Omental fat pad (tissue), 4 donors: ENCODE measurements around the gene PRDX6. TPM values are rescaled to one million over a fixed set of nuclear protein-coding genes. Genes with fewer than 3 reads are reported as not detected.
A peak's percentile ranks its signal among the peaks of the same experiment; 100 is the strongest.

Experiments used
- ATAC-seq: fragments of 150-250 bp; one replicate; pipeline ENCODE4 v1.9.1; 2016; ENCODE audit warnings: mild to moderate bottlenecking, moderate library complexity; ENCODE audit not compliant: low FRiP score
- DNase-seq: peaks from one replicate; pipeline ENCODE4 v3.0.0-alpha.2; 2019; ENCODE audit warnings: low spot score
- total RNA-seq, 4 donors: library from RNA; depleted of rRNA; stranded (reverse); fragments of >200 nt; gene quantifications; one replicate each; pipeline ENCODE4 v1.1.0, GENCODE V29; 2016
- TF ChIP-seq, protein P1 (sequence below), 3 donors: fragments of 450-650 bp; IDR thresholded peaks; one replicate each; pipeline ENCODE4 v1.5.1; 2016 to 2017; ENCODE audit warnings: antibody characterized with exemption in 3 of 3, mild to moderate bottlenecking in 3 of 3, moderate library complexity in 2 of 3

The PRDX6 gene
- total RNA-seq, 4 donors from 2014 or later: 455 to 981 (median 633) TPM

DNA sequence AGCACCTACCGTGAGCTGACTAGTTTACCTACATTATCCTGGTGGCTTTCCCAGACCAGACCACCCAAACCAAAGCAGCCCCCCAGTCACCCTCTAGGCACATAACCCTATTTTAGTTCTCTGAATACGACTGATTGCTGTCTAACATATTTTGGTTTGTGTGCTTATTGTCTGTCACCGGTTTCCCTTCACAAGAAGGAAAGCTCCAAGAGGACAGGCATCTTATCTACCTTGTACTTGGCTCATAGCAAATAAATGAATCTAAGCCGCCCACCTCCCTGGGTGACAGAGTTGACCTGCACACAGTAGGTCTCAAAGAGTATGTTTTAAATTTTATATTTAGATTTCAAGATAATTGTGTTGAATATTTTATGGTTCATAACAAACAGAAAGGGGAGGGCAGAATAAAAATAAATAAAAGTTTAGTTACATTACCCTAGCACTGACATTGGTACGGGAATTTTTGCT is 904 bp upstream of the PRDX6 start:
- TF ChIP-seq, protein P1, sequence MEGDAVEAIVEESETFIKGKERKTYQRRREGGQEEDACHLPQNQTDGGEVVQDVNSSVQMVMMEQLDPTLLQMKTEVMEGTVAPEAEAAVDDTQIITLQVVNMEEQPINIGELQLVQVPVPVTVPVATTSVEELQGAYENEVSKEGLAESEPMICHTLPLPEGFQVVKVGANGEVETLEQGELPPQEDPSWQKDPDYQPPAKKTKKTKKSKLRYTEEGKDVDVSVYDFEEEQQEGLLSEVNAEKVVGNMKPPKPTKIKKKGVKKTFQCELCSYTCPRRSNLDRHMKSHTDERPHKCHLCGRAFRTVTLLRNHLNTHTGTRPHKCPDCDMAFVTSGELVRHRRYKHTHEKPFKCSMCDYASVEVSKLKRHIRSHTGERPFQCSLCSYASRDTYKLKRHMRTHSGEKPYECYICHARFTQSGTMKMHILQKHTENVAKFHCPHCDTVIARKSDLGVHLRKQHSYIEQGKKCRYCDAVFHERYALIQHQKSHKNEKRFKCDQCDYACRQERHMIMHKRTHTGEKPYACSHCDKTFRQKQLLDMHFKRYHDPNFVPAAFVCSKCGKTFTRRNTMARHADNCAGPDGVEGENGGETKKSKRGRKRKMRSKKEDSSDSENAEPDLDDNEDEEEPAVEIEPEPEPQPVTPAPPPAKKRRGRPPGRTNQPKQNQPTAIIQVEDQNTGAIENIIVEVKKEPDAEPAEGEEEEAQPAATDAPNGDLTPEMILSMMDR (IDR thresholded peaks at IDR 0.05): no peak
- ATAC-seq: no peak
- no peak for DNase-seq

DNA sequence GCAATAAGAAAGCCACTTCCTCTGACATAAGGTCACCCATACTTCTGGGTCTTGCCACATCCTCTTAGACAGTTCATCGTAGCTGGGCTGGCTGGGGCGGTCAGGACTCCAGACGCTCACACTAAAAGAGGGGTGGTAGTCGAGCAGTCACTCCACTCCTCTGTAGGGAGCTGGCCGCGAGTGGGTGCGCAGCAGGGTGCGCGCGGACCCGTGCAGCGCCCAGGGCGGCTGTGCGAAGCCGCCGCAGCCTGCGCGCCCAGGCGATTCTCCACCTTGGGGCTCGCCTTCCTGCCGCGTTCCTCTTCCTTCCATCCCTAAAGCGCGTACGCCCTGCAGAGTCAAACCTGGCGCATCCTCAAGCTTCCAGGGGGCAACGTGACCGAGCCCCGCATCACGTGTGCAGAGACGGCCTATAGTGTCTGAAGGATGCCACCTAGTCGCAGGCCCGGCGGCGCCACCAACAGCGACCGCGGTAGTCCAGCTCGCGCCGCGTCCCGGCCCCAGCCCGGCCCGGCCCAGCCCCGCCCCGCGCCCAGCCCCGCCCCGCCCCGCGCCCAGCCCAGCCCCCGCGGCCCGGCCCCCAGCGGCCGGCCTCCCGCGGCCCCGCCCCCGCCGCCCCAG is 360 bp upstream of the PRDX6 start:
- ATAC-seq (peak; percentile 78), DNase-seq (no peak)
- TF ChIP-seq, protein P1 (IDR thresholded peaks at IDR 0.05): no peak

DNA sequence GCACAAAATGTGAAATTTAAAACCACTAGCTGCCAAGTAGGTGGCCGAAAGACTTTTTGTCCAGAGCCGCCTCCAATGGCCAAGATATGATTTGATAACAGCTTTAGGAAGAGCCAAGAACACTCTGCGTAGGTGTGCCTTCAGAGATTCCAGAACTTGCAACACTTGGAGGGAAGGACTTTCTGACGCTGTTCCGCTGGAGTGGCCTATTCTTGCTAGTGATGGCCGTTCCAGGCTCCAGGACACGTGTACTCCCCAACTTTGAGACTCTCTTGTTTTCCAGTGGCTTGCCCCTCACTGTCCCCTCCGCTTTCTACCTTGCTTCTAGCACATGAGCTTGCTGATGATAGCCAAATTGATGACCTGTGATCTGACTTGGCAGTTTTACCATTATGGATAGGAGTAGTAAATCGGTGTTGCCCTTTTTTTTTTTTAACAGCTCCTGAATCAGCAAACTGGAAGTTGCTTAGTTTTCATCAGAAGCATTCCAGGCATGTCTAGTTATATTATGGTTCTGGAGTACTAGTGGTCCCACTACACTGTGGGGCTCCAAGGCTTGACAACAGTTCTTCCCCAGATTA is 1.0 kb downstream of the PRDX6 start:
- TF ChIP-seq, protein P1 (IDR thresholded peaks at IDR 0.05): no peak
- peak; percentile 28 for DNase-seq
- peak; percentile 67 for ATAC-seq

DNA sequence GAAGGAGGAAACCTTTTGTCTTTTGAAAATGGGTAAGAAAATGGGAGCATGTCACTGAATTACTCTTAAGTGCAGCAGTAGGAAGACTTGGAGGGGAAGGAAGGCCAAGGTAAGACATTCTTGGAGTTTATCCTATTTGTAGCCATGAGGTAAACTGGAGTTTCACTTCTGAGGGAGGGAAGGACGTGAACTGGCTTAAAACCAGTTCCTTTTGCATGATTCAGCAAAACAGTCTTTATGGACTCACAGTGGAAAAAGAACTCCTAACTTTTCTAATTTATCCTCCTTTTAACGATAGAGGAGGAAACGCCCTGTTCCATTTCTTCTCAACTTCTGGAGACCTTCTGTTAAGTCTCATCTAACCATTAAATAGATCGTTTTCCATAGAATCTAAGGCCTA is 2.5 kb downstream of the PRDX6 start:
- TF ChIP-seq, protein P1 (IDR thresholded peaks at IDR 0.05): no peak
- ATAC-seq: no peak

DNA sequence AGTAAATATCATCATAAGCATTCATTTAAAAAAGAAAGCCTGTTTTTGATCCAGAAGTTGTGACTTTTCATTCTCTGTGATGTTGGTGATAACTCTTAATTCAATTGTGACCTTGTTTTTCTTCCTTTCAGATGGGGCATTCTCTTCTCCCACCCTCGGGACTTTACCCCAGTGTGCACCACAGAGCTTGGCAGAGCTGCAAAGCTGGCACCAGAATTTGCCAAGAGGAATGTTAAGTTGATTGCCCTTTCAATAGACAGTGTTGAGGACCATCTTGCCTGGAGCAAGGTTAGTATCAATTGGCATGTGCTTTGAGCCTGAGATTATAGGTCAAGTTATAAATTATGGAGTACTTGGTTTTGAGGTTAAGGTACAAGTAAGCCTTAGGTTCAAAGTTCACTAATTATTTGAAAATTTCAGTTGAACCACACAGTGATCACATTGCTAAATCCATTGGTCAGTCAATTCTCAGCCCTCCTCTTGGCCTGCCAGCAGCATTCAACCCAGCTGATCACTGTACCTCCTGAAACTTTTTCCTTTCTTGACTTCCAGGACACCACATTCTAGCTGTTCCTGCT is 4.1 kb downstream of the PRDX6 start:
- DNase-seq (no peak), ATAC-seq (no peak)
- TF ChIP-seq, protein P1 (IDR thresholded peaks at IDR 0.05): no peak

More for the DNA sequence above, 2.5 kb downstream of the PRDX6 start:
- DNase-seq: no peak

DNA sequence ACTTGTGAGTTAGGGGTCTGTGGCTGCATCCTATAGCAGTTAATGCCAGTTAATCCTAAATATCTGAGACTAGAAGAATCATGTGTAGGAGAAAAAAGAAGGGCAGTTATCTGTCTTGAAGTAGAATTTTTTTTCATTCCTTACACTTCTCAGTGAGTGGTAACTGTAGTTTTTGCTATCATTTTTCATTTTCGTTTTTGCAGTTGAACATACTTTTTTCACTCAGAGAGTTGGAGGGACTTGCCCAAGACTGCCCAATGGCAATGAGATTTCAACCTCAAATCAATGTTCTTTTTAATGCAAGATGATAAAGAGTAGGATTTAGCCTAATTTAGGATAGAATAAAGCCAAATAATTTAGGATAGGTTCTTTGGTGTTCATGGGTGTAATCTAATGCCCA is 5.5 kb downstream of the PRDX6 start:
- TF ChIP-seq, protein P1 (IDR thresholded peaks at IDR 0.05): no peak
- ATAC-seq (no peak), DNase-seq (no peak)

DNA sequence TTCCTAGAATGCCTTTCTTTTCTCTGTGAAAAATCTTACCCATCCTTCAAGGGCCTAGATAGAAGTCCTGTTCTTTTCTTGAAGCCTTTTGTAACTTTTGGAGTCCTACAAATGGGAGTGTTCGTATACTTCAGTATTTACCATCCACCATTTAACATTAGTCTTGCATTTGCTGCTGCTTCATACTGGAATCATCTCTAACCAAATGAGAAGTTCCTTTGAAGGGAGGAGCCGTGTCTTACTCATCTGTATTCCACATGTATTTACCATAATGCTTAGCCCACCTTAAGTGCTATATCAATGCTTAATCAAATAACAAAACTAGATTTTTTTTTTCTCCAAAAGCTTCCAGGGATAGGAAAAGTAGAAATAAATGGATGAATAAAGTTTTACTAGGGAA is 7.1 kb downstream of the PRDX6 start:
- no peak for ATAC-seq
- TF ChIP-seq, protein P1 (IDR thresholded peaks at IDR 0.05): no peak

More for the DNA sequence above, 7.1 kb downstream of the PRDX6 start:
- no peak for DNase-seq
